Activated CD8-positive, alpha-beta T cell treated with anti-CD3 and anti-CD28 coated beads, Interleukin-2, amount 10 ng/mL, durations not matched to agents 7 days and 5 days (primary cell): ENCODE measurements around the gene DDHD1. TPM values are rescaled to one million over a fixed set of nuclear protein-coding genes. Genes with fewer than 3 reads are reported as not detected.

Experiments
- total RNA-seq, 2 experiments: library from RNA; stranded (reverse); gene quantifications; one replicate each; pipeline ENCODE4 v1.2.3, GENCODE V29; 2021

Gene DDHD1
- total RNA-seq, 2 experiments from 2014 or later = 51.8 to 56.8 TPM

Other genes with a start within 250 kb of the DDHD1 start
- gene FERMT2, start 202.3 kb downstream of the DDHD1 start, total RNA-seq = not detected